D721Med (cell line): Measurements from ENCODE around the gene SCFD2.

Experiments
- DNase-seq: peaks from one replicate; pipeline ENCODE4 v3.0.0; 2011; ENCODE audit warnings: low spot score; ENCODE audit not compliant: insufficient read length
- FAIRE-seq: peaks from 2 replicates; lab custom pipeline; 2011; peaks lifted over from hg19 to GRCh38; lab: Jason Lieb, UNC
- CTCF ChIP-seq: IDR thresholded peaks from 2 replicates; pipeline ENCODE4 v1.5.1; 2012; ENCODE audit warnings: mild to moderate bottlenecking, control low read depth; ENCODE audit not compliant: insufficient read depth; ENCODE audit errors: missing control alignments

The SCFD2 gene

GRCh38 chr4:52866734-52867133 is 499.1 kb downstream of the SCFD2 start:
- no peak for TF ChIP-seq CTCF
- FAIRE-seq (no peak), DNase-seq (no peak)

GRCh38 chr4:52865300-52865699 is 500.6 kb downstream of the SCFD2 start:
- no peak for TF ChIP-seq CTCF
- DNase-seq, result no peak
- FAIRE-seq, result no peak

GRCh38 chr4:52864793-52865192 is 501.1 kb downstream of the SCFD2 start:
- FAIRE-seq (no peak), DNase-seq (no peak)
- TF ChIP-seq CTCF, result no peak

GRCh38 chr4:52863324-52863723 is 502.5 kb downstream of the SCFD2 start:
- DNase-seq (no peak), FAIRE-seq (no peak)
- no peak for TF ChIP-seq CTCF

GRCh38 chr4:52862639-52863161 is 503.2 kb downstream of the SCFD2 start:
- DNase-seq, result no peak
- FAIRE-seq, result no peak
- no peak for TF ChIP-seq CTCF

- DNase-seq (peak; percentile 74), FAIRE-seq (no peak)
- TF ChIP-seq CTCF, result no peak
These were observed 503.8 kb downstream of the SCFD2 start, which contains the start of gene RASL11B for GRCh38 chr4:52861879-52862616. RASL11B (plus strand) TSS chr4:52862317; CDS start chr4:52862508, 191 bp downstream.
